Measurements from ENCODE around the gene KDM6A. TPM values are rescaled to one million over a fixed set of nuclear protein-coding genes. Genes with fewer than 3 reads are reported as not detected.

KDM6A gene
- total RNA-seq, 4 donors from 2014 or later, result 24.4 to 29.7 (median 26.8) TPM

DNA sequence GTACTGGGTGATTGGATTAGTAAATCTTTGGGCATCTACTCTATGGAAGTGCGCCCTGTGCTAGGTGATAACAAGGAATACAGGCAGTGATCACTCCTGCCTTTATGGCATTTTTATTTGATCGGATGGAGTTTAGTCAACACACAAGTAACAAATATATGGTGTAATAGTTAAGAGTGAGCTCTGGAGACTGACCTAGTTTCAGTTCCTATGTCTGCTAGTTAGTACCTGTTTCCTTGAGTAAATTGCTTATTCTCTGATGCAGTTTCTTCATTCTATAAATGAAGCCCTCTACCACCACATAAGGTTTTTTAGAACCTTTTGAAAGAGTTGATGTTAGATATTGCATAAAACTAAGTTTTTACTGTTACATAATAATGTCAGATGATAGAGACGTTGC is 134.6 kb downstream of the KDM6A start:
- DNase-seq, result no peak
- 79 to 93% methylated on average over 3 of the region's 3 CpGs for WGBS, 2 donors
- peaks cover 0 to 4% (median 0%) of the 10 kb centered on the region in 3 donors for H3K4me1 ChIP-seq

DNA sequence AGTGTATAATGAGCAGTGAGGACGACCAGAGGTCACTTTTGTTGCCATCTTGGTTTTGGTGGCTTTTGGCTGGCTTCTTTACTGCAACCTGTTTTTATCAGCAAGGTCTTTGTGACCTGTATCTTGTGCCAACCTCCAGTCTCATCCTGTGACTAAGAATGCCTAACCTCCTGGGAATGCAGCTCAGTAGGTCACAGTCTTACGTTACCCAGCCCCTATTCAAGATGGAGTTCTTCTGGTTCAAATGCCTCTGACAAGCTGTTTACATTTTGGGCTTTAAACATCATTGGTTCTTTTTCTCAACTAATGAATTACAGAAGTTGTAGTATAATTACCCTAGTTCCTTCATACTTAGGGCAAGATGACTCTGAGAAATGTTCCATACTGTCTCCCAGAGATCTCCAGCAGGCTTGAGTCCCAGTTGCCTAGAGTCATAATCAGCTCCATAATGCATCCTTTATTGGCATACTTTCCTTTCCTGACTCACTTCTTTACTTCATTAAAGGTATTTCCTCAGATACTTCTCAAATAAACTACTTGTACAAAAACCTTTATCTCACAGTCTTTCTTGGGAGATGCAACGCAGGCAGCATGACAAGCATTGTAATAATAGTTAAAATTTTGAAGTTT is 136.5 kb downstream of the KDM6A start:
- intact Hi-C loops (cut with DNase I), result no loop called here
- H3K27ac ChIP-seq, result no peak overlapping the region
- DNase-seq, result no peak

More for the DNA sequence above, 134.6 kb downstream of the KDM6A start:
- no peaks in the 10 kb centered on the region for H3K36me3 ChIP-seq
- no peak for TF ChIP-seq POLR2A (IDR thresholded peaks at IDR 0.05)
- TF ChIP-seq, protein P1, sequence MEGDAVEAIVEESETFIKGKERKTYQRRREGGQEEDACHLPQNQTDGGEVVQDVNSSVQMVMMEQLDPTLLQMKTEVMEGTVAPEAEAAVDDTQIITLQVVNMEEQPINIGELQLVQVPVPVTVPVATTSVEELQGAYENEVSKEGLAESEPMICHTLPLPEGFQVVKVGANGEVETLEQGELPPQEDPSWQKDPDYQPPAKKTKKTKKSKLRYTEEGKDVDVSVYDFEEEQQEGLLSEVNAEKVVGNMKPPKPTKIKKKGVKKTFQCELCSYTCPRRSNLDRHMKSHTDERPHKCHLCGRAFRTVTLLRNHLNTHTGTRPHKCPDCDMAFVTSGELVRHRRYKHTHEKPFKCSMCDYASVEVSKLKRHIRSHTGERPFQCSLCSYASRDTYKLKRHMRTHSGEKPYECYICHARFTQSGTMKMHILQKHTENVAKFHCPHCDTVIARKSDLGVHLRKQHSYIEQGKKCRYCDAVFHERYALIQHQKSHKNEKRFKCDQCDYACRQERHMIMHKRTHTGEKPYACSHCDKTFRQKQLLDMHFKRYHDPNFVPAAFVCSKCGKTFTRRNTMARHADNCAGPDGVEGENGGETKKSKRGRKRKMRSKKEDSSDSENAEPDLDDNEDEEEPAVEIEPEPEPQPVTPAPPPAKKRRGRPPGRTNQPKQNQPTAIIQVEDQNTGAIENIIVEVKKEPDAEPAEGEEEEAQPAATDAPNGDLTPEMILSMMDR (IDR thresholded peaks at IDR 0.05), result no peak
- H3K27ac ChIP-seq, result no peak overlapping the region
- intact Hi-C loops (cut with DNase I), result no loop called here
- H3K4me3 ChIP-seq, result no peak overlapping the region
- H3K27me3 ChIP-seq, result no peaks in the 10 kb centered on the region
- peaks cover 0 to 5% (median 0%) of the 10 kb centered on the region in 3 donors for H3K9me3 ChIP-seq

DNA sequence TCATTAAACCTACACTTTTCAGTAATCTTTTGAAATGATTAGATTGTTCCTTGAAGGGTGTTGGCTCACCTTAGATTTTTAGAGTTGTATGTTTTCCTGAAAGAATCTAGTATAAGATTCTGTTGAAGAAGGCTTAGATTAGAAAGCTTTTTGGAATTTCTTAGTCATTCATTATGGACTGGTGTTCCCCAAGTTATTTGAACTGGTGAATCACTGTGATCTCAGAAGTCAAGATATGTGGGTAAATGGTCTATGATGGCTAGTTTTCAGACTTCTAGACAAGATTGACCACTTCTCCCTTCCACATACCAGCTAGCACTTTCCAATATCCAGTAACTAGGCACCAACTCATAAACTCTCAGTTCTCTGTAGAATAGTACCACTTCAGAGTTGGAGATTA is 138.1 kb downstream of the KDM6A start:
- DNase-seq, result no peak
- Histone ChIP-seq H3K27me3 (no peaks in the 10 kb centered on the region), H3K27ac (no peak overlapping the region), H3K36me3 (no peaks in the 10 kb centered on the region), H3K4me1 (peaks cover 0 to 4% (median 3%) of the 10 kb centered on the region in 3 donors), H3K4me3 (no peak overlapping the region), H3K9me3 (peaks cover 0 to 3% (median 0%) of the 10 kb centered on the region in 3 donors)
- intact Hi-C loops (cut with DNase I), result no loop called here
- no peak for TF ChIP-seq POLR2A (IDR thresholded peaks at IDR 0.05)
- TF ChIP-seq, protein P1 (IDR thresholded peaks at IDR 0.05), result no peak

More for the DNA sequence above, 136.5 kb downstream of the KDM6A start:
- Histone ChIP-seq H3K4me3 (no peak overlapping the region), H3K27me3 (no peaks in the 10 kb centered on the region), H3K36me3 (no peaks in the 10 kb centered on the region), H3K9me3 (peaks cover 0 to 5% (median 0%) of the 10 kb centered on the region in 3 donors), H3K4me1 (peaks cover 0 to 4% (median 3%) of the 10 kb centered on the region in 3 donors)
- WGBS, 2 donors, result 86 to 87% methylated on average over 1 to 3 of the region's 3 CpGs
- TF ChIP-seq, protein P1 (IDR thresholded peaks at IDR 0.05), result no peak
- no peak for TF ChIP-seq POLR2A (IDR thresholded peaks at IDR 0.05)

DNA sequence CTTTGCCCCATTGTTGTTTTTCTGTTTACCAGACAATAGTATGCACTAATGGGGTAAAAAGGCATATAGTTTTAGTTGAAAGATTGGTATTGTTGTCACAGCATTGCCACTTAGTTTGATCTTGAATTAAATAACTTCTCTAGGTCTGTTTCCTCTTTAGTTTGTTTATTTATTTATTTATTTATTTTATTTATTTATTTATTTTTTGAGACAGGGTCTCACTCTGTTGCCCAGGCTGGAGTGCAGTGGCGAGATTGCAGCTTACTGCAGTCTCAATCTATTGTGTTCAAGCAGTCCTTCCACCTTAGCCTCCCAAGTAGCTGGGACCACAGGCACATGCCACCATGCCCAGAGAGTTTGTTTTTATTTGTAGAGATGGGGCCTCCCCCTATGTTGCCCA is 138.6 kb downstream of the KDM6A start:
- intact Hi-C loops (cut with DNase I), result no loop called here
- TF ChIP-seq POLR2A (IDR thresholded peaks at IDR 0.05), result no peak
- TF ChIP-seq, protein P1 (IDR thresholded peaks at IDR 0.05), result no peak
- H3K27me3 ChIP-seq, result no peaks in the 10 kb centered on the region
- H3K4me3 ChIP-seq, result no peak overlapping the region
- H3K4me1 ChIP-seq, result peaks cover 0 to 4% (median 3%) of the 10 kb centered on the region in 3 donors
- H3K9me3 ChIP-seq, result no peaks in the 10 kb centered on the region
- no peaks in the 10 kb centered on the region for H3K36me3 ChIP-seq
- 100% methylated on average over 1 of the region's 1 CpG; no CpG with 5 or more reads in 1 of the 2 donors for WGBS, 2 donors
- H3K27ac ChIP-seq, result no peak overlapping the region
- DNase-seq, result no peak

DNA sequence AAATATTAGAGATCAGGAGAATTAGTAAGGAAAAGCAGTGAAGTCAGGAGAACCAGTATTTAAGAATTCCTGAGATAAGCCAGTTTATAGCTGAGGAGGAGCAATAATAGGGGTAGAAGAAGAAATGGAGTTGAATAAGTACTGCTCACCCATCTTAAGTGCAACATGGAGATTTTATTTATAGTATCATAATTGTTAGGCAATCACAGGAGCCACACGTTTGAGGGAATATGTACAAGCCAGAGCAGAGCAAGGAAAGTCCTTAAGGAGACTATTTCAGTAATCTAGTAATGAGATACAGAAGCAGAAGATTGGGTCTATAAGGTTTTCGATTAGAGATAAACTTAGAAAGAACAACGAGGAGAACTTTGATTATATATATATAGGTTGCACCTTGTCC is 145.0 kb downstream of the KDM6A start:
- Histone ChIP-seq H3K4me1 (peaks cover 0 to 4% (median 0%) of the 10 kb centered on the region in 3 donors), H3K27me3 (no peaks in the 10 kb centered on the region), H3K4me3 (no peak overlapping the region), H3K36me3 (no peaks in the 10 kb centered on the region), H3K9me3 (no peaks in the 10 kb centered on the region), H3K27ac (no peak overlapping the region)
- 61 to 65% methylated on average over 3 of the region's 3 CpGs for WGBS, 2 donors
- no peak for DNase-seq
- intact Hi-C loops (cut with DNase I), result no loop called here
- no peak for TF ChIP-seq POLR2A (IDR thresholded peaks at IDR 0.05)

Data from esophagus squamous epithelium (tissue), 5 donors.